ENCODE results near the gene GPR39.

DNA sequence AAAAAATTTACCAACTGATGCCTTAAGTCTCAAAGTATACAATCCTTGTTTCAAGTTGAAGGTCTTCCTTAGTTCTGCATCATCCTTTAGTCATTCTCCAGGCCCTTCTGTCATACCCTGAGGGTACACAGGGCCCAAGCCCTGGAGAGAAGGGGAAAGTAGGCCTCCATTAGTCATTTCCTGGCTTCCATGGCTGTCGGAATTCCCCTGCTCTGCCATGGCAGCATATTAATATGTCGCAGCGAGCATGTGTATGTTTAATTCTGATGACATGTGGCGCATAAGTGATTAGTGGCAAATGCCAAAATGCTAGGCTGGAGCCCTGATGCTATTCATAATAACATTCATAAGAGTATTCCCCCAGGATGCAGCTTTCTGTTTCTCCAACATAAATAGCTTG lies 22.1 kb downstream of the GPR39 start:
- TF ChIP-seq, protein P1, sequence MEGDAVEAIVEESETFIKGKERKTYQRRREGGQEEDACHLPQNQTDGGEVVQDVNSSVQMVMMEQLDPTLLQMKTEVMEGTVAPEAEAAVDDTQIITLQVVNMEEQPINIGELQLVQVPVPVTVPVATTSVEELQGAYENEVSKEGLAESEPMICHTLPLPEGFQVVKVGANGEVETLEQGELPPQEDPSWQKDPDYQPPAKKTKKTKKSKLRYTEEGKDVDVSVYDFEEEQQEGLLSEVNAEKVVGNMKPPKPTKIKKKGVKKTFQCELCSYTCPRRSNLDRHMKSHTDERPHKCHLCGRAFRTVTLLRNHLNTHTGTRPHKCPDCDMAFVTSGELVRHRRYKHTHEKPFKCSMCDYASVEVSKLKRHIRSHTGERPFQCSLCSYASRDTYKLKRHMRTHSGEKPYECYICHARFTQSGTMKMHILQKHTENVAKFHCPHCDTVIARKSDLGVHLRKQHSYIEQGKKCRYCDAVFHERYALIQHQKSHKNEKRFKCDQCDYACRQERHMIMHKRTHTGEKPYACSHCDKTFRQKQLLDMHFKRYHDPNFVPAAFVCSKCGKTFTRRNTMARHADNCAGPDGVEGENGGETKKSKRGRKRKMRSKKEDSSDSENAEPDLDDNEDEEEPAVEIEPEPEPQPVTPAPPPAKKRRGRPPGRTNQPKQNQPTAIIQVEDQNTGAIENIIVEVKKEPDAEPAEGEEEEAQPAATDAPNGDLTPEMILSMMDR (conservative IDR thresholded peaks at IDR 0.05): no peak
- no peak for TF ChIP-seq ZFX (IDR thresholded peaks at IDR 0.05)

All from C4-2B (cell line).